NCI-H82 treated with DMSO at 0.1 percent for 48 hours (cell line): ENCODE data around the gene OGN.

ENCODE experiments used
- DNase-seq: peaks from one replicate; lab custom pipeline; 2025; ENCODE audit not compliant: unreplicated experiment; lab: John Stamatoyannopoulos, UW

OGN gene

GRCh38 chr9:92349771-92350739 lies 54.3 kb downstream of the OGN start:
- no peak for DNase-seq

GRCh38 chr9:92345582-92345981 lies 58.8 kb downstream of the OGN start:
- DNase-seq = no peak

GRCh38 chr9:92342825-92343488 lies 61.4 kb downstream of the OGN start:
- no peak for DNase-seq

GRCh38 chr9:92341578-92341977 lies 62.8 kb downstream of the OGN start:
- DNase-seq = no peak

GRCh38 chr9:92333282-92333634 lies 71.1 kb downstream of the OGN start:
- DNase-seq = no peak
